ENCODE results near the gene ZZZ3.
"Not testable (repeated sequence)": the region's sequence is repeated elsewhere in the genome, so short reads cannot be mapped to it uniquely, and the experiment has no call there.

Gene ZZZ3

DNA sequence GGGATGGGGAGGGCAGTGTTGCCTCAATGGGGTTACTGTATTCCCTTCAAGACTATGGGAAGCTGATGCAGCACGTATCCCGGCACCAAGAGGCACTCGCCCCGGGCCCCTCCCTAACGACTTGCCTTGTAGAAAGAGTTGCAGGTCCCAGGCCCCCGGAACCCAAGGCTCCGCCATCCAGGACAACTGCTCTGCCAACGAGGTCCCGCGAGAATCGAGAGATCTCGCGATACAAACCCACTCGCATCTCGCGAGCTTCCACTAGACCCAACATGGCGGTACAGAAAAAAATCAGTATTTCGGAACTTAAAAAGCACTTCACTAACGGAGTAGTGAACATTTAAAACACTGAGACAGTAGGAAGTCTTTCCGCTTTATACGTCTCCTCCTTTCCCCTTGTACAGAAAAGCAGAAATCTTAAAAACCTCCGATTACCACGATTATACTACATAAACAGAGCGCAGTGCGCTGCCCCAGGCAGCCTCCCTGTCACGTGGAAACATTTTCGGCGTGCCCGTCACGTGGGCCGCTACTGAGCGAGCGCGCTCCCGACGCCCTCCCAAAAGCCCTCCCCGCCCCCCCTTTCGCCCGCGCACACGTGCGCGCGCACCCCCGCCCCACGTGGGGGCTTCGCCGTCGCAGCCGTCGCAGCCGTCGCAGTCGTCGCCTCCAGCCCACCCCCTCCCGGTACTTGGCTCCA is at the start of gene ZZZ3:
Gene ZZZ3 (minus strand): TSS at position 199 of the 700 bp plus-strand sequence. CDS start 49,304 bp downstream, outside the sequence.
- peak; percentile 94 for DNase-seq (ENCODE audit: low spot score)

DNA sequence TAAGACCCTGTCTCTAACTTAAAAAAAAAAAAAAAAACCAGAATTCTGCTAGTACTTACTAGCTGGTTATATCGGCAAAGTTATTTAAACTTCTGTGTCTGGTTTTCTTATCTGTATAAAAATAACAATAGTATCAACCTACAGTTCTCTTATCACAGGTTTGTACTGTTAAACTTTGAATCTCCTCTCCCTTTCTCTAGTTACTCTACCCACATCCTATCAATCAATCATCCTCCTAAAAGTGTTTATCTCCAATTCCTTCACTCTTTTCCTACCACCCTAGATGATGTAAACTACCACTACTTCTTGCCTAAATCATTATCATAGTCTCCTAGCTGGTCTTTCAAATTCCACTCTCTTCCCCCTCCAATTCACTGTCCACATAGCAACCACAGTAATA is 49.6 kb upstream of the ZZZ3 start:
- no peak for DNase-seq (ENCODE audit: low spot score)

DNA sequence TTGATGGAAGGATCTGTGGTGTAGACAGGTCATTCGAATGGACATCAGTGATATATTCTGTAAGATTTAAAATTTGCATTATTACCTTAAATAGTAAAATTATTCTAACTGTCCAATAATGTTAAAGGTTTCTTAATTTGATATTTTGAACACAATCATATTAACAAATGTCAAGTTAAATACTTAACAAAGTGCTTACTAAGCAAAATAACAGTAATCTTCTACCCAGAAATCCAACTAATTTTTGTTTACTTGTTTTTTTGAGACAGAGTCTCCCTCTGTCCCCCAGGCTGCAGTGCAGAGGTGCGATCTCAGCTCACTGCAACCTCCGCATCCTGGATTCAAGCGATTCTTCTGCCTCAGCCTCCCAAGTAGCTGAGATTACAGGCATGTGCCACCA is 43.2 kb upstream of the ZZZ3 start:
- no peak for DNase-seq (ENCODE audit: low spot score)

DNA sequence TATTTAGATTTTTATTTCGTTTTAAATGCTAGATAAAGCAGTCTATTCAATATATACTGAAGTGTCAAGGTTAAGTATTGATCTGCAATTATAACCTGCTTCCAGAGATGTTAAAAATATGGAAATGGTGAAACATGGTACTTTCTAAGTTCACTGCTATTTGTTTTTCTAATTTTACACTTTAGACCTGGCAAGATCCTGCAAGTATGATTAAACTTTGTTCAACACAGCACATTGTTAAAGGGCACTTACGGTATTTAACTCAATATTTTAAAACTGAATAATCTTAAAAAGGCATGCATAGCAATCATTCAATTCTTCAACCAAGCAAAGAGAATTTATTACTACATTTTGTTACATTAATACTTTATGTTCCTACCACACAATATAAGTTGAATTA is 35.7 kb upstream of the ZZZ3 start:
- DNase-seq (ENCODE audit: low spot score) = no peak

DNA sequence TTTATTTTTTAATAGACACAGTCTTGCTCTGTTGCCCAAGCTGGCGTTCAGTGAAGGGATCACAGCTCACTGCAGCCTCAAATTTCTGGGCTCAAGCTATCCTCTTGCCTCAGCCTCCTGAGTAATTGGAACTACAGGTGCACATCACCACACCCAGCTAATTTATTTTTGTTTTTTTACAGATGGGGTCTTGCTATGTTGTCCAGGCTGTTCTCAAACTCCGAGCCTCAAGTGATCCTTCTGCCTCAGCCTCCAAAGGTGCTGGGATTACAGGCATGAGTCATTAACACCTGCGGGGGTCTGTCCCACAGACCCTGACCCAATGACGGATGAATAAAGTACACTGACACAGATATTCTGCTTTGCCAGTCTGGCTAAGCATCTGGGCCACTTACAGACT is 33.6 kb upstream of the ZZZ3 start:
- no peak for DNase-seq (ENCODE audit: low spot score)

DNA sequence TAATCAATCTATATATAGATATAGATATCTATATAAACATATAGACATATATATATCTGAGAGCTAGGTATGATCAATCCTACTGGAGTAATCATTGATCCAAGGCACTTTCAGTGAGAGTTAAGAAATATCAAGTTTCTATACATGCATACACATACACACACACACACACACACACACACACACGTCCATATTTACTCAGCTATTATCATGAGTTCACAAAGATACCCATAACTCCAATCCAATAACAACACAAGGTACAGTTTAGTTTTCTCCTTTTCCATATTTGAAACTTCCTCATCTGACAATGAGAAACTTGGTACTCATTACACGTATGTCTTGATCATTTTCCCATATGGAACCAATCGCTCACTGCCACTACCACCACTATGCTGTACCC is 27.3 kb upstream of the ZZZ3 start:
- no peak for DNase-seq (ENCODE audit: low spot score)

DNA sequence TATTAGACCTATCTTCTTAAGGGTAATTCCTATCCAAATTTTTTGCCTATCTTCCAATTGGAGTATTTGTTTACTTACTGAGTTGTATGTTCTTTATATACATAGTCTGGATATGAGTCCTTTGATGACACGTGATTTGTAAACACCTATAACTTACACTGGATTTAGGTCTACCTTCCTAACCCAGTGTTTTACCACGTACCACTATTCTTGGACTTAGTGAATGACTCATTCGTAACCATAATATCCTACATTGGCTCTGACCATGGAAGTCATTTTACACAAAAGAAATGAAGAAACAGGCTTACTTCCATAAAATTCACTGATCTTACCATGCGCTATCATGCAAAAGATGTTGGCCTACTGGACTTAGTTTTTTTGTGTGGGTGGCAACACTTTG is 23.9 kb upstream of the ZZZ3 start:
- DNase-seq (ENCODE audit: low spot score) = no peak

DNA sequence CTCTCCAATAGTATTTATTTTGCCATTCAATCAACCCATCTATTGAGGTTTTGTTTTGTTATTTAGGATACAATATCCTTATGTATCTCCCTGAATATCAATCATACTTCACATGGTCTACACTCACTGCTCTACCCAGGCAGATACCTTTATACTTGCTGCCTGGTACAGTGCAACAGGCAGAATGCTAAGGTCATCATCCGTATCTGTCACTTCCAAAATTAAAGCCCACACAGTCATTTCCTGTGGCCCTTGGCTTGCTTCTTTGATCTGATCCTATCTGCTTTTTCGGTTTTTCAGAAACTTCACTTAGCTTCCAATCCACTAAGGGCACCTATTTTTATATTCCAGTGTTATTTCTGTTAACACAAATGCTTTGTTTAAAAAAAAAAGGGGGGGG is 22.3 kb upstream of the ZZZ3 start:
- no peak for DNase-seq (ENCODE audit: low spot score)

DNA sequence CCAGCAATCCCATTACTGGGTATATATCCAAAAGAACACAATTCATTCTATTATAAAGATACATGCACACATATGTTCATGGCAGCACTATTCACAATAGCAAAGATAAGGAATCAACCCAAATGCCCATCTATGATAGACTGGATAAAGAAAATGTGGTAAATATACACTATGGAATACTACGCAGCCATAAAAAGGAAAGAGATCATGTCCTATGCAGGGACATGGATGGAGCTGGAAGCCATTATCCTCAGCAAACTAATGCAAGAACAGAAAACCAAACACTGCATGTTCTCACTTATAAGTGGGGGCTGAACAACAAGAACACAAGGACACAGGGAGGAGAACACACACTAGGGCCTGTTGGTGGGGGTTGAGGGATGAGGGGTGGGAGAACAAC is 17.2 kb upstream of the ZZZ3 start:
- DNase-seq (ENCODE audit: low spot score) = not testable (repeated sequence)

DNA sequence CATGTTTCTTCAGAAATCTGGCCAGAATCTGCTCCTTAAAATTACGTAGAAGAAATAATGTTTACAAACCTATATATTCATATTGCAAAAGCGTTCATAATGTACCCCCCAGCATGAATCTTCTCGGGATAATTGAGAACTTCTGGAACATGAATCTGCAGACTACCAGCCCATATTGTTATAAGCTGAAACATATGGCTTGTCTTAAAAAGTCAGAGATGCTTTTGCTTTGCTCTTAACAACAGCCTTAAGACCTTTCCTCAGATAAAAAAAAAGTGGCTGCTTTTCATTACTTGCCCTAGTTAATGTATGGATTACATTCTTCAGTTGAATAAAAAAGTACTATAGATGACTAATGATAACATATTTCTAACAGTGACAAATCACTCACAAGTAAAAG is 15.0 kb upstream of the ZZZ3 start:
- no peak for DNase-seq (ENCODE audit: low spot score)

DNA sequence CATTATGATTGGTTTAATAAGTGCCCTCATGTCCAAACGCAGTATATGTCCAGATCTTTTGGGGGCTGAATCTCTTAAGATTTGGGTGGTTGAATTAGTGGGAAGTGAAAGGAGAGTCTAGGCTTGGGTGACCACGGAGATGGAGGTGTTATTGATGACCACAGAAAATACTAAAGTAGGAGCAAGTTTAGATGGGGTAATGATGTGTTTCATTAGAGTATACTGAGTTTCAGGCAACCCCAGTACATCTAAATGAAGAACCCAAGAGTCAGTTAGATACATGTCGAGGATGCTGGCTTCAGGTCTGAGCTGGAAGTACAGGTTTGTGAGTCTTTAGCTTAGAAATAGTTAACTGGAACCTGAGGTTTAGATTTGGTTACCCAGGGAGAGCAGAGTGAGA is 6.5 kb upstream of the ZZZ3 start:
- no peak for DNase-seq (ENCODE audit: low spot score)

DNA sequence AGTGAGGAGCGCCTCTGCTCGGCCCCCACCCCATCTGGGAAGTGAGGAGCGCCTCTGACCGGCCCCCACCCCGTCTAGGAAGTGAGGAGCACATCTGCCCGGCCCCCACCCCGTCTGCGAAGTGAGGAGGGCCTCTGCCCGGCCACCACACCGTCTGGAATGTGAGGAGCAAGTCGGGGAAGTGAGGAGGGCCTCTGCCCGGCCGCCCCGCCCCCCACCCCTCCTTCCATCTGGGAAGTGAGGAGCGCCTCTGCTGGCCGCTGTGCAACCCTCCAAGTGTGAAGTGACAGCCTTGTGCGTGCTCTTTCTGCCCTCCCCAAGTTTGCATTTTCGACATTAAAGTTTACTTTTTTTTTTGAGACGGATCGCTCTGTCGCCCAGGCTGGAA is 5.1 kb upstream of the ZZZ3 start:
- DNase-seq (ENCODE audit: low spot score) = no peak

DNA sequence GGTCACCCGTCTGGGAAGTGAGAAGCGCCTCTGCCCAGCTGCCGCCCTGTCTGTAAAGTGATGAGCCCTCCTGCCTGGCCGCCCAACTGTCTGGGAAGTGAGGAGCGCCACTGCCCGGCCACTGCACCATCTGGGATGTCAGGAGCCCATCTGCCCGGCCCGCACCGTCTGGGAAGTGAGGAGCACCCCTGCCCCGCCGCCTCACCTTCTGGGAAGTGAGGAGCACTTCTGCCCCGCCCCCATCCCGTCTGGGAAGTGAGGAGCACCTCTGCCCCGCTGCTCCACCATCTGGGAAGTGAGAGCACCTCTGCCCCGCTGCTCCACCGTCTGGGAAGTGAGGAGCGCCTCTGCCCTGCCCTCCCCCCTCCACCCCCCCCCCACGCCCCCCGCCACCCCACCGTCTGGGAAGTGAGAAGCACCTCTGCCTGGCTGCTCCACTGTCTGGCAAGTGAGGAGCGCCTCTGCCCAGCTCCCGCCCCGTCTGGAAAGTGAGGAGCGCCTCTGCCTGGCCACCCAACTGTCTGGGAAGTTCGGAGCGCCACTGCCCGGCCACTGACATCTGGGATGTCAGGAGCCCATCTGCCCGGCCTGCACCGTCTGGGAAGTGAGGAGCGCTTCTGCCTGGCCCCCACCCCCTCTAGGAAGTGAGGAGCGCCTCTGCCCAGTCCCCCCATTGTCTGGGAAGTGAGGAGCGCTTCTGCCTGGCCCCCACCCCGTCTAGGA is 4.5 kb upstream of the ZZZ3 start:
- DNase-seq (ENCODE audit: low spot score) = no peak

DNA sequence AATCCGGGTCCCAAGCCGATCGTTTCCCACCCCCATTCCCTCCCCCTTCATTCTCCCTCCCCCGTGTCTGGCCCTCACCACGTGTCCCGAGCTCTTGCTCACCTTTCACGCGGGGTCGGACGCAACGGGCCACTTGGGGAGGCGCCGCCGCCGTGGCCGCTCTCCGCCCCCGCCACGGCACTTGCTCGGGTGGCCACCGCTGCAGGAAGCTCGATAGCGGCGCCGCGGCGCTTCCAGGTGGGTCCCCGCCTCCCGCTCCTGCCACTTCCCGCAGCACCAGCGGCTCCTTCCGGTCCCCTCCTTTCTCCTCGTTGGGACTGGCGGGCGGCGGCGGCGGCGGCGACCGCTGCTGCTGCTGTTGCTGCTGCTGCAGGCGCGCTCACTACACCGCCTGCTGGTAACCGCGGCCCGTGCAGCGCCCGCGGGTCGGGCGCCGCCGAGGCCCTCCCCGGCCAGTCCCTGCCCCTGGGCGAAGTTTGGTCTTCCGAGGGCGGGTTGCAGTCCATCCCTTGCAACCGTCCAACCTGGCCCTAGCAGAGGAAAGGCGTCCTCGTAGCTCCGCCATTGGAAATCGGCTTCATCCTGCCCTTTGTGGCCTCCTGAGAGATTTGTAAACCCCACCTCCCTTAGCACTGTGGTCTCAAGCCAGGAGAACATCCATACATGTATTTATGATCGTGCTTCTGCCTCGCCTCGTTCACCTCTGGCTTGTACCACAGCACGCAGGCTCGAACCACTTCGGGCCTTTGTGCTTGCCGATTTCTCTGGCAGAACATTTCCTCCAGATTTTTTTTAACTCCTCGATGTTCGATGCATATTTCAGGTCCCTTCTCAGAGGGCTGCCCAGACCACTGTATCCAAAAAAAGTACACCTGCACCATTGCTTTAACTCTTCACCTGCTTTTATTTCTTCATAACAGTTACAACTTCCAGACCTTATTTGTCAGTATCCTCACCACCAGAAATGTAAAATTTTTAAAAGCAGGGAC is 996 bp upstream of the ZZZ3 start:
- DNase-seq (ENCODE audit: low spot score) = peak; percentile 96

DNA sequence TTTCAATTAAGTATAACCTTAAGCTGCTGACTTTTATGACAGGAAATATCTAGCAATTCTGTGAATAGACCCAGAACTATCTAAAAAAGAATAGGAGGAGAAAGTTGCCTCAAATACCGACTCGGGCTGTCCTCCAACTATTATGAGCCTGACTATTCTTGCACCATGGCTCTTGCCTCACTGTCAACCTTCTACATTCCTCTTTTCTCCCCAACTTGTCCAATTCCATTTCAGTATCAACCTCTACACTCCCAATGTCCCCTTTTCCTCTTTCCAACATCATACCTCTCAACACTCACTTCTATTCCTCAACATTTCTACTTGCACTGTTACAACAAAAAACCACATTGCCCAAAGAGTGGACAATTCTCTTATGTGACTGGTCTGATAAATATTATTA is 2.3 kb downstream of the ZZZ3 start:
- DNase-seq (ENCODE audit: low spot score) = no peak

DNA sequence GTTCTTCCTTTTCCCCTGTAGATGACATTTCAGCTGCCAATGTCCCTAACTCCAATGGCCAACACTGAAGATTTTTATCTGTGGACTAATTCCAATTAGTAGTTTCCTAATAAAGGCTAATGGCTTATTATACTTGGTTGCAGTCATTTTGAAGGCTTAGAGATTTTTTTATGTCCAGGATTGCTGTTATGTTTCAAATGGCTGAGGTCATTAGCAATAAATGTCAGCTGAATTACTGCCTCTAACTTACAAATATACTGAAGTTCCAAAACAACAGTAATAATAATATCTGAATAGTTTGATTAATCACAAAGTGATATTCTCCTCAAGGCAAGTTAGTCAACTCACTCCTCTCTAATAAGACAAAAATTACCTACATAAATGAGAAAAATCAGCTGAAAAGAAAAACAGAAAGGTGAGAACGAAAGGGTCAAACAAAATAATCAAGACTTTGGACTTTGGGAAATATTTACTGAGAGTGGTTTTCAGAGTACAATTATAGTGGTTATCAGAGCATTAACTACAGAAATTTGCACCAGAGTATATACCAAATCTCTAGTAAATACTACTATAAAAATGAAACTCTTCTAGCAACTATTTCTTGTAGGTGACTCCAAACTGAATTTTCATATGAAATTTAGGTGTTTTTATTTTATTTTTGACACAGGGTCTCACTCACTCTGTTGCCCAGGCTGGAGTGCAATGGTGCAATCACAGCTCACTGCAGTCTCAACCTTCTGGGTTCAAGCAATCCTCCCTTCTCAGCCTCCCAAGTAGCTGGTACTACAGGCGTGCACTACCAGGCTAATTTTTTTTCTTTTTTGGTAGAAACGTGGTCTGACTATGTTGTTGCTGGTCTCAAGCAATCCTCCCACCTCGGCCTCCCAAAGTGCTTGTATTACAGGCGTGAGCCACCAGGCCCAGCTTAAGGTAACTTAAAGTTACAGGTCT is 3.5 kb downstream of the ZZZ3 start:
- no peak for DNase-seq (ENCODE audit: low spot score)

DNA sequence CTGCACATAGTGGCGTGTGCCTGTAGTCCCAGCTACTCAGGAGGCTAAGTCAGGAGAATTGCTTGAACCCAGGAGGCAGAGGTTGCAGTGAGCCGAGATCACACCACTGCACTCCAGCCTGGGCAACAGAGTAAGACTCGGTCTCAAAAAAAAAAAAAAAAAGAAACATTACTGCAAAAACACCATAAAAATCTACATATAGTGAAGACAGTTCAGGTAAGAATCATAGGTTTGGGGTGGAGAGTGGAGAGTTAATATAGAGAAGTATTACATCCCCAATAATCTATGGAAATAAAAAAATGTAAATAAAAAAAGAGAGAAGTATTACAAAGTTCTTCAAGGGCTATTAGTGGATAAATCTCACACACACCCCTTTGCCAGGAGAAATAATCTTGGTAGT is 7.7 kb downstream of the ZZZ3 start:
- not testable (repeated sequence) for DNase-seq (ENCODE audit: low spot score)

DNA sequence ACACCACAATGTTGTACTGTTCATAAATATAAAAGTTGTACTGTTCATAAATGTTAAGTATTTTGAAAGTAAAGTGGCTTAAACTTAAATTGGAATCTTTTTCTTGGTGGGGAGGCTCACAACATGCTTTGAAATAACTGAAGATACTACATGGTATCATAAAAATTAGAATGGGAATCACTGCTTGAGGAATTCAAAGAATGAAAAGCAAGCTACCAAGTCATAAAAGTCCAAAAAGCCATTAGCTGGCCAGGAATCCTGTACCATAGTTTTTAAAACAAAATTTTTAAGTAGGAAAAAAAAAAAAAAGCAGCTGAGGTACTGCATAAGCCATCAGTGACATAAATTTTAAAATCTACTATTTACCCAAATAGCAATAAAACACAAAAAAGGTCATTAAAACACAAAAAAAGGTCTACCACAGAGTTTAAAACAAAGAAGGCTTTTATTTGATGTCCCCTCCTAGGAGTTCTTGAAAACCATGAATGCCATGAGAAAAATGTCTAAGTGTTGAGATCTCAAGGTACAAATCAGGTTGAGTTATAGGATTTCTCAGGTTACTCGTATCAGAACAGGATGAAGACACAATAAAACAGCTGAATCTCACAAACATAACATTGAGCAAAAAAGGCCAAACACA is 8.6 kb downstream of the ZZZ3 start:
- peak; percentile 42 for DNase-seq (ENCODE audit: low spot score)

DNA sequence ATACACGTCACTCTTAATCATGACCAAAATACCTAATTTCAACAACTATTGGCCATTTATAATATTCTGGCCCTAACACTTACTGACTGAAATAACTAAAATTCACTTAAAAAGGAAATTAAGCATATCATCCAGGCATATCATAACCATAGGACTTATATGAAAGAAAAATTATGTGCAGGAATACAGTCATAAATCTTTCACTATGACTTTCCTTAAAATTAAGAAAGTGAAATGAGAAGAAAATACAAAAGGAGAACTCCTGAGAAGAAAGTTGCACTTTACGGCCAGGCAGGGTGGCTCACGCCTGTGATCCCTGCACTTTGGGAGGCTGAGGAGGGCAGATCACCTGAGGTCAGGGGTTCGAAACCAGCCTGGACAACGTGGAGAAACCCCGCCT is 9.4 kb downstream of the ZZZ3 start:
- DNase-seq (ENCODE audit: low spot score) = no peak

DNA sequence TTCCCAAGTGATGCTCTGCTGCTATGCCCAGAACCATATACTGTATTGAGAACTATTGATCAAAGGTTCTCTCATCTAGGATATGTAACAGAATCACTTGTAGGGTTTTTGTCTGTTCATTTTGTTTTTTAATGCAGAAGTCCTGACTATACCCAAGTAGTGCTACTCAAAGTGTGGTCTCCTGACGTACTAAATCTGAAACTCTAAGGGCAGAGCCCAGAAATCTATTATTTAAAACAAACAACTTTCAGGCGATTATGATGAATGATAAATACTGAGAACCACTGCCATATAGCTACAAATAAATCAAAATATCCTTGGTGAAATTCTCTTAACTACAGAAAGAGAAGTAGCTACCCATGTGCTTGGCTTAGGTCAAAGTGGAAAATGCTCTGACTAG is 10.1 kb downstream of the ZZZ3 start:
- DNase-seq (ENCODE audit: low spot score) = no peak

DNA sequence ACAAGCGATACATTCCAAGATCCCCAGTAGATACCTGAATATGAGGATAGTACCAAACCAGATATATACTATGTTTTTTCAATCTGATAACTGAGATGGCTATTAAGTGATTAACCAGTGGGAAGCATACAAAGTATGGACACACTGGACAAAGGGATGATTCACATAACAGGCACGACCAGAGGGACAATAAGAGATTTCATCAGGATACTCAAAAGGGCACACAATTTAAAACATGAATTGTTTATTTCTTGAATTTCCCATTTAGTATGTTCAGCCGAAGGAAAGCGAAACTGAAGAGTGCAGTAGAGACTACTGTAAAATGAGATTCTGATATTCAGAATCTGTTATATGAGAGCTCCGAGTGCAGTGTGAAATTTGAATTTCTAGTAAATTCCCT is 10.6 kb downstream of the ZZZ3 start:
- peak; percentile 29 for DNase-seq (ENCODE audit: low spot score)
